Loucy (cell line): ENCODE results near the gene MACIR.

Experiments used
- H2AFZ ChIP-seq: fragments of 200-600 bp; sonication (generic); 2 replicates; pipeline ENCODE4 v1.6.0; 2016; ENCODE audit warnings: antibody characterized with exemption, mild to moderate bottlenecking, low read length, moderate library complexity
- H3F3A ChIP-seq: fragments of 200-600 bp; 2 replicates; pipeline ENCODE4 v1.6.0; 2016; ENCODE audit warnings: antibody characterized with exemption, low read depth, mild to moderate bottlenecking
- H3K27me3 ChIP-seq: fragments of 200-600 bp; sonication (generic); 2 replicates; pipeline ENCODE4 v1.6.1; 2014; ENCODE audit warnings: low read length, mild to moderate bottlenecking; ENCODE audit not compliant: insufficient read depth, poor library complexity, severe bottlenecking
- H3K36me3 ChIP-seq: fragments of 200-600 bp; sonication (generic); 2 replicates; pipeline ENCODE4 v1.6.1; 2016; ENCODE audit warnings: low read length; ENCODE audit not compliant: insufficient read depth
- H3K4me1 ChIP-seq: fragments of 200-600 bp; sonication (generic); 2 replicates; pipeline ENCODE4 v1.5.1; 2014; ENCODE audit warnings: low read length, mild to moderate bottlenecking; ENCODE audit not compliant: insufficient read depth, poor library complexity, severe bottlenecking
- H3K4me2 ChIP-seq: fragments of 200-600 bp; sonication (generic); 2 replicates; pipeline ENCODE4 v1.6.0; 2014; ENCODE audit warnings: antibody characterized with exemption, low read length, low read depth, mild to moderate bottlenecking; ENCODE audit not compliant: poor library complexity, severe bottlenecking
- H3K4me3 ChIP-seq: fragments of 200-600 bp; sonication (generic); 2 replicates; pipeline ENCODE4 v1.5.1; 2014; ENCODE audit warnings: low read length, mild to moderate bottlenecking, mixed read lengths; ENCODE audit not compliant: poor library complexity, severe bottlenecking
- H3K79me2 ChIP-seq: fragments of 200-600 bp; sonication (generic); 2 replicates; pipeline ENCODE4 v1.6.1; 2014; ENCODE audit warnings: low read length; ENCODE audit not compliant: insufficient read depth
- H3K9ac ChIP-seq: fragments of 200-600 bp; sonication (generic); 2 replicates; pipeline ENCODE4 v1.6.0; 2014; ENCODE audit warnings: mild to moderate bottlenecking, low read depth, low read length, moderate library complexity; ENCODE audit not compliant: poor library complexity, severe bottlenecking
- H3K9me2 ChIP-seq: fragments of 200-600 bp; sonication (generic); replicated peaks from 2 replicates; pipeline ENCODE4 v1.6.1; 2016; ENCODE audit warnings: low read depth, low read length, mixed read lengths
- H3K9me3 ChIP-seq: fragments of 200-600 bp; sonication (generic); 2 replicates; pipeline ENCODE4 v1.6.1; 2014; ENCODE audit warnings: mild to moderate bottlenecking, antibody characterized with exemption, low read length, low read depth; ENCODE audit not compliant: insufficient read depth
- H4K20me1 ChIP-seq: fragments of 200-600 bp; sonication (generic); 2 replicates; pipeline ENCODE4 v1.6.0; 2014; ENCODE audit warnings: antibody characterized with exemption, low read length, mild to moderate bottlenecking; ENCODE audit not compliant: insufficient read depth, poor library complexity, severe bottlenecking
- CTCF ChIP-seq: fragments of 200-600 bp; sonication (generic); conservative IDR thresholded peaks from 2 replicates; pipeline ENCODE4 v1.5.1; 2014; ENCODE audit warnings: mild to moderate bottlenecking, antibody characterized with exemption, low read length
- EZH2phosphoT487 ChIP-seq: fragments of 200-600 bp; IDR thresholded peaks from 2 replicates; pipeline ENCODE4 v1.6.1; 2018; ENCODE audit warnings: antibody characterized with exemption, mild to moderate bottlenecking, moderate library complexity, borderline replicate concordance

The MACIR gene

GRCh38 chr5:103289024-103289423, 30.5 kb downstream of the MACIR start:
- Histone ChIP-seq H3K27me3 (no peaks in the 10 kb centered on the region), H3K4me2 (no peak overlapping the region), H3K36me3 (no peaks in the 10 kb centered on the region), H3K79me2 (no peaks in the 10 kb centered on the region), H3K4me3 (no peak overlapping the region), H3K9ac (no peak overlapping the region), H3F3A (no peaks in the 10 kb centered on the region), H3K4me1 (no peaks in the 10 kb centered on the region), H3K9me2 (no peaks in the 10 kb centered on the region), H3K9me3 (no peaks in the 10 kb centered on the region), H4K20me1 (no peaks in the 10 kb centered on the region), H2AFZ (no peak overlapping the region)
- TF ChIP-seq CTCF (no peak), EZH2phosphoT487 (no peak)

GRCh38 chr5:103290846-103291245, 32.3 kb downstream of the MACIR start:
- Histone ChIP-seq H3F3A (no peaks in the 10 kb centered on the region), H3K9me3 (no peaks in the 10 kb centered on the region), H3K36me3 (no peaks in the 10 kb centered on the region), H3K79me2 (no peaks in the 10 kb centered on the region), H4K20me1 (no peaks in the 10 kb centered on the region), H3K4me1 (no peaks in the 10 kb centered on the region), H2AFZ (no peak overlapping the region), H3K27me3 (no peaks in the 10 kb centered on the region), H3K9ac (no peak overlapping the region), H3K4me2 (no peak overlapping the region), H3K9me2 (no peaks in the 10 kb centered on the region), H3K4me3 (no peak overlapping the region)
- TF ChIP-seq EZH2phosphoT487 (no peak), CTCF (no peak)

- Histone ChIP-seq H3K4me3 (no peak overlapping the region), H3K79me2 (no peaks in the 10 kb centered on the region), H3F3A (no peaks in the 10 kb centered on the region), H3K4me2 (no peak overlapping the region), H3K4me1 (no peaks in the 10 kb centered on the region), H3K36me3 (no peaks in the 10 kb centered on the region), H4K20me1 (no peaks in the 10 kb centered on the region), H3K27me3 (no peaks in the 10 kb centered on the region), H2AFZ (no peak overlapping the region), H3K9me2 (no peaks in the 10 kb centered on the region), H3K9me3 (no peaks in the 10 kb centered on the region), H3K9ac (no peak overlapping the region)
- TF ChIP-seq CTCF (no peak), EZH2phosphoT487 (no peak)
Measured at GRCh38 chr5:103291606-103292005, 33.0 kb downstream of the MACIR start.
